ENCODE measurements around the gene CDH12. TPM values are rescaled to one million over a fixed set of nuclear protein-coding genes. Genes with fewer than 3 reads are reported as not detected.
A peak's percentile ranks its signal among the peaks of the same experiment; 100 is the strongest.
"Not testable (repeated sequence)": the region's sequence is repeated elsewhere in the genome, so short reads cannot be mapped to it uniquely, and the experiment has no call there.

CDH12 gene
- total RNA-seq, 2 donors from 2014 or later = not detected

DNA sequence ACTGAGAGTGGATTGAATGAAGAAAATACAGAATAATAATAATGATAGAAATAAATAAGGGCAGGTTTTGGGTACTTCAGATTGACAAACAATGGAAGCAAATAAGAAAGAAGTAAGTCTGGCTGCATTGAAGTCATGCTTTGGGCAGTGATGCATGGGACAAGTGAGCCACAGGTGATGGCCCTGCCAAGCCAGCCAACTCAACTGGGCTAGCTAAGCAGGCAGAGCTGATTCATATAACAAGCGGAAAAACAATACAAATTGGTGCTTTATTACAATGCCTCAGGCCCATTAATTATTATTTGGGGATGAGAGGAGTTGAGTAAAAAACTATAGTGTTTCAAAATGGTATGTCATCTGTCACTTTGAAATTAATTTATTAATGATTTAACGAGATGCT, 502.0 kb downstream of the CDH12 start:
- TF ChIP-seq, protein P1, sequence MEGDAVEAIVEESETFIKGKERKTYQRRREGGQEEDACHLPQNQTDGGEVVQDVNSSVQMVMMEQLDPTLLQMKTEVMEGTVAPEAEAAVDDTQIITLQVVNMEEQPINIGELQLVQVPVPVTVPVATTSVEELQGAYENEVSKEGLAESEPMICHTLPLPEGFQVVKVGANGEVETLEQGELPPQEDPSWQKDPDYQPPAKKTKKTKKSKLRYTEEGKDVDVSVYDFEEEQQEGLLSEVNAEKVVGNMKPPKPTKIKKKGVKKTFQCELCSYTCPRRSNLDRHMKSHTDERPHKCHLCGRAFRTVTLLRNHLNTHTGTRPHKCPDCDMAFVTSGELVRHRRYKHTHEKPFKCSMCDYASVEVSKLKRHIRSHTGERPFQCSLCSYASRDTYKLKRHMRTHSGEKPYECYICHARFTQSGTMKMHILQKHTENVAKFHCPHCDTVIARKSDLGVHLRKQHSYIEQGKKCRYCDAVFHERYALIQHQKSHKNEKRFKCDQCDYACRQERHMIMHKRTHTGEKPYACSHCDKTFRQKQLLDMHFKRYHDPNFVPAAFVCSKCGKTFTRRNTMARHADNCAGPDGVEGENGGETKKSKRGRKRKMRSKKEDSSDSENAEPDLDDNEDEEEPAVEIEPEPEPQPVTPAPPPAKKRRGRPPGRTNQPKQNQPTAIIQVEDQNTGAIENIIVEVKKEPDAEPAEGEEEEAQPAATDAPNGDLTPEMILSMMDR (IDR thresholded peaks at IDR 0.05) = no peak
- no peaks in the 10 kb centered on the region for H3K36me3 ChIP-seq
- H3K4me3 ChIP-seq = no peak overlapping the region
- no peaks in the 10 kb centered on the region for H3K9me3 ChIP-seq
- H3K27me3 ChIP-seq = no peaks in the 10 kb centered on the region
- no peaks in the 10 kb centered on the region for H3K4me1 ChIP-seq
- DNase-seq (ENCODE audit: low spot score) = no peak
- H3K27ac ChIP-seq = no peak overlapping the region

- H3K27me3 ChIP-seq = no peaks in the 10 kb centered on the region
- H3K9me3 ChIP-seq = no peaks in the 10 kb centered on the region
- no peak overlapping the region for H3K27ac ChIP-seq
- H3K4me3 ChIP-seq = no peak overlapping the region
- H3K4me1 ChIP-seq = no peaks in the 10 kb centered on the region
- TF ChIP-seq, protein P1 (IDR thresholded peaks at IDR 0.05) = no peak
- no peaks in the 10 kb centered on the region for H3K36me3 ChIP-seq
- no peak for DNase-seq (ENCODE audit: low spot score)
Measured at GRCh38 chr5:22348027-22348426, 505.1 kb downstream of the CDH12 start.

- no peak for DNase-seq (ENCODE audit: low spot score)
- no peak overlapping the region for H3K4me3 ChIP-seq
- no peaks in the 10 kb centered on the region for H3K9me3 ChIP-seq
- H3K36me3 ChIP-seq = no peaks in the 10 kb centered on the region
- TF ChIP-seq, protein P1 (IDR thresholded peaks at IDR 0.05) = no peak
- H3K27me3 ChIP-seq = no peaks in the 10 kb centered on the region
- no peak overlapping the region for H3K27ac ChIP-seq
- no peaks in the 10 kb centered on the region for H3K4me1 ChIP-seq
Measured at GRCh38 chr5:22344000-22344399, 509.1 kb downstream of the CDH12 start.

GRCh38 chr5:22341406-22341805, 511.7 kb downstream of the CDH12 start:
- Histone ChIP-seq H3K36me3 (no peaks in the 10 kb centered on the region), H3K27ac (no peak overlapping the region), H3K4me3 (no peak overlapping the region), H3K9me3 (no peaks in the 10 kb centered on the region), H3K4me1 (no peaks in the 10 kb centered on the region), H3K27me3 (no peaks in the 10 kb centered on the region)
- no peak for DNase-seq (ENCODE audit: low spot score)
- TF ChIP-seq, protein P1 (IDR thresholded peaks at IDR 0.05) = no peak

- H3K27ac ChIP-seq; H3K27me3 ChIP-seq; H3K4me3 ChIP-seq; DNase-seq (ENCODE audit: low spot score); H3K4me1 ChIP-seq; H3K9me3 ChIP-seq; H3K36me3 ChIP-seq: not testable (repeated sequence)
Measured at GRCh38 chr5:22332949-22333348, 520.2 kb downstream of the CDH12 start.

GRCh38 chr5:22329683-22330082, 523.5 kb downstream of the CDH12 start:
- DNase-seq (ENCODE audit: low spot score) = no peak
- no peaks in the 10 kb centered on the region for H3K4me1 ChIP-seq
- H3K9me3 ChIP-seq = no peaks in the 10 kb centered on the region
- H3K36me3 ChIP-seq = no peaks in the 10 kb centered on the region
- peak overlapping the region in 1 of 2 donors; percentile 35 for H3K27ac ChIP-seq
- no peak overlapping the region for H3K4me3 ChIP-seq
- H3K27me3 ChIP-seq = no peaks in the 10 kb centered on the region
- TF ChIP-seq, protein P1 (IDR thresholded peaks at IDR 0.05) = no peak
